RWPE2 (cell line): ENCODE data around the gene PPP1CC.

Source experiments
- ATAC-seq: fragments of 200-7000 bp; cut with Tn5 transposase; 3 replicates; pipeline ENCODE4 v1.9.1; 2021; ENCODE audit warnings: low read depth
- DNase-seq: peaks from one replicate; pipeline ENCODE4 v3.0.0-alpha.2; 2020; ENCODE audit warnings: low spot score
- H3K27ac ChIP-seq: fragments of 450-650 bp; 2 replicates; pipeline ENCODE4 v1.5.1; 2017; ENCODE audit warnings: mild to moderate bottlenecking; ENCODE audit not compliant: poor library complexity, severe bottlenecking
- H3K27me3 ChIP-seq: fragments of 250-450 bp; sonication (Bioruptor Pico); 2 replicates; pipeline ENCODE4 v1.5.1; 2021; ENCODE audit warnings: mild to moderate bottlenecking, moderate library complexity; ENCODE audit not compliant: insufficient read depth, poor library complexity, severe bottlenecking
- H3K36me3 ChIP-seq: fragments of 250-450 bp; sonication (Bioruptor Pico); 2 replicates; pipeline ENCODE4 v1.5.1; 2020; ENCODE audit warnings: low read depth, mild to moderate bottlenecking, moderate library complexity
- H3K4me1 ChIP-seq: fragments of 250-450 bp; sonication (Bioruptor Pico); 2 replicates; pipeline ENCODE4 v1.5.1; 2021; ENCODE audit warnings: mild to moderate bottlenecking, moderate library complexity; ENCODE audit not compliant: insufficient read depth, poor library complexity, severe bottlenecking
- H3K4me3 ChIP-seq: fragments of 250-450 bp; sonication (Bioruptor Pico); 2 replicates; pipeline ENCODE4 v1.5.1; 2021; ENCODE audit warnings: mild to moderate bottlenecking, moderate library complexity; ENCODE audit not compliant: severe bottlenecking
- H3K9me3 ChIP-seq: fragments of 250-450 bp; sonication (Bioruptor Pico); 2 replicates; pipeline ENCODE4 v1.5.1; 2021; ENCODE audit warnings: mild to moderate bottlenecking, moderate library complexity; ENCODE audit not compliant: severe bottlenecking
- TF ChIP-seq, protein P1 (sequence below): fragments of 450-650 bp; IDR thresholded peaks from one replicate; pipeline ENCODE4 v1.5.1; 2017; ENCODE audit warnings: mild to moderate bottlenecking, moderate library complexity; ENCODE audit not compliant: poor library complexity, severe bottlenecking

PPP1CC gene

DNA sequence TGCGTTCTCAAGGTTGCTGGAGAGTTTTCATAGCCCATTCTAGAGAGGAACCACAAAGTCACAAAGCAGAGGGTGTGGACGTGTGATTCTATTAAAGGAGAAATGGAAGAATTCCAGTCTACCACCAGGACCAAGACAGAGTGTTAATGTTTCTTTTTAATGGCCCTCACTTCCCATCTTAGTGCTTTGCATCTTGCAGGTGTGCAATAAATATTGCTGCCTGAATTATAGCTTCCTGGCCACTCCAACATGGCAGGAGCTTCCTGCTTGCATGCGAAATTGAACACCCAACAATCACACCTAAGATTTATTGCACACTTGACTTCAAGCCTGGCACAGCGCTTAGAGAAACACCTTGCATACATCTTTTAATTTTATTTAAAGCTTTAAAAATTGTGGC is 22.4 kb upstream of the PPP1CC start:
- DNase-seq (no peak), ATAC-seq (no peak)
- Histone ChIP-seq H3K27ac (no peak overlapping the region), H3K27me3 (no peaks in the 10 kb centered on the region), H3K4me3 (no peak overlapping the region), H3K9me3 (no peaks in the 10 kb centered on the region), H3K36me3 (no peaks in the 10 kb centered on the region), H3K4me1 (no peaks in the 10 kb centered on the region)
- TF ChIP-seq, protein P1, sequence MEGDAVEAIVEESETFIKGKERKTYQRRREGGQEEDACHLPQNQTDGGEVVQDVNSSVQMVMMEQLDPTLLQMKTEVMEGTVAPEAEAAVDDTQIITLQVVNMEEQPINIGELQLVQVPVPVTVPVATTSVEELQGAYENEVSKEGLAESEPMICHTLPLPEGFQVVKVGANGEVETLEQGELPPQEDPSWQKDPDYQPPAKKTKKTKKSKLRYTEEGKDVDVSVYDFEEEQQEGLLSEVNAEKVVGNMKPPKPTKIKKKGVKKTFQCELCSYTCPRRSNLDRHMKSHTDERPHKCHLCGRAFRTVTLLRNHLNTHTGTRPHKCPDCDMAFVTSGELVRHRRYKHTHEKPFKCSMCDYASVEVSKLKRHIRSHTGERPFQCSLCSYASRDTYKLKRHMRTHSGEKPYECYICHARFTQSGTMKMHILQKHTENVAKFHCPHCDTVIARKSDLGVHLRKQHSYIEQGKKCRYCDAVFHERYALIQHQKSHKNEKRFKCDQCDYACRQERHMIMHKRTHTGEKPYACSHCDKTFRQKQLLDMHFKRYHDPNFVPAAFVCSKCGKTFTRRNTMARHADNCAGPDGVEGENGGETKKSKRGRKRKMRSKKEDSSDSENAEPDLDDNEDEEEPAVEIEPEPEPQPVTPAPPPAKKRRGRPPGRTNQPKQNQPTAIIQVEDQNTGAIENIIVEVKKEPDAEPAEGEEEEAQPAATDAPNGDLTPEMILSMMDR: no peak

DNA sequence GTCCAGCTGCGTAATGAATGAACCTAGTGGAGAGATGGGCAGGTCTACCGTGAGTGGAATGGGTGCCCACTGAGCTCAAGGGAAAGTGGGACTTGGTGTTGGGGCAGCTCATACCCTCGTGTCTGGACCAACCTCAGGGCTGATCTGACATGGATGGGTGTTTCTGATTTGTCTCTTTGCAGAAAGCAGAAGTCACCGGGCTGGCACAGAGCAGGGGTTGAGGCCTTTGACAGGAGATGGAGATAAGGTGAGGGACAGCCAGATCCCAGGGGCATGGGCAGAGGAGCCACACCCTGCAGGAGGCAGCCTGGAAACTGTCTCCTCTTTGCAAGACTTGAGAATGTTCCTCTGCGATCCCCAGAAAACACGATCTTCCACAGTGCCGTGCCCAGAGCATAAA is 20.9 kb upstream of the PPP1CC start:
- DNase-seq (no peak), ATAC-seq (no peak)
- no peaks in the 10 kb centered on the region for H3K27me3 ChIP-seq
- no peaks in the 10 kb centered on the region for H3K36me3 ChIP-seq
- no peaks in the 10 kb centered on the region for H3K4me1 ChIP-seq
- no peak overlapping the region for H3K27ac ChIP-seq
- H3K4me3 ChIP-seq: no peak overlapping the region
- no peaks in the 10 kb centered on the region for H3K9me3 ChIP-seq
- TF ChIP-seq, protein P1: no peak

DNA sequence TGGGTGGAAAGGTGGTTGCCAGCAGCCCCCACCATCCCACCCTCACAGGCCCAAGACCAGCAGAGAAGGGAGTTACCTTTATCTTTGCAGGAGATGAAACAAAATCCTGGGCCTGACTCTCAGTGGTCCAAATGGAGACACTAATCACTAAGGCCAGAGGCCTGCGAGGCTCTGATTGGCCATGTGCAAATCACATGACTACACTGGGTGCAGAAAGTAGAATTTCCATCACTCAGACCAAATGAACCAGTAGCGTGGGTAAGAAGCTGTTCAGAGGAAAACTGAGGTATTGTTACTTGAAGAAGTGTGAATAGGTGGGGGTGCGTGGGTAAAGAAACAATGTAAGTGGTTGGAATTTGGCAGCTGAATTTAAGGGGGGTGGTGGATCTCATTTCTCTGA is 20.2 kb upstream of the PPP1CC start:
- TF ChIP-seq, protein P1: no peak

DNA sequence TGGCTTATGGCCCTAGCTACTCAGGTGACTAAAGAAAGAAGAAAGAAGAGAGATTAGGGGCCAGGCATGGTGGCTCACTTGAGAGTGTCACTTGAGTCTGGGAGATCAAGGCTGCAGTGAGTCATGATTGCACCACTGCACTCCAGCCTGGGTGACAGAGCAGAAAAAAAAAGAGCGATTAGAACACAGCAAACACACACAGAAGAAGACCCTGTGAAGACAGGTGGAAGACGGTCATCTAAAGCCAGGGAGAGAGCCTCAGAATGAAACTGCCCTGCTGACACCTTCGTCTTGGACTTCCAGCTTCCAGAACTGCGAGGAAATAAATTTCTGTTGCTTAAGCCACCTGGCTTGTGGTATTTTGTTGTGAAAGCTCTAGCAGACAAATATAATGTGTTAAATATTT is 17.5 kb upstream of the PPP1CC start:
- Histone ChIP-seq H3K27me3 (no peaks in the 10 kb centered on the region), H3K36me3 (no peaks in the 10 kb centered on the region), H3K4me1 (no peaks in the 10 kb centered on the region), H3K27ac (no peak overlapping the region), H3K9me3 (no peaks in the 10 kb centered on the region), H3K4me3 (no peak overlapping the region)
- TF ChIP-seq, protein P1: no peak
- DNase-seq (no peak), ATAC-seq (no peak)

More for the DNA sequence above, 20.2 kb upstream of the PPP1CC start:
- no peak for DNase-seq
- no peaks in the 10 kb centered on the region for H3K4me1 ChIP-seq
- no peak for ATAC-seq
- no peaks in the 10 kb centered on the region for H3K27me3 ChIP-seq
- no peaks in the 10 kb centered on the region for H3K36me3 ChIP-seq
- no peaks in the 10 kb centered on the region for H3K9me3 ChIP-seq
- H3K27ac ChIP-seq: no peak overlapping the region
- no peak overlapping the region for H3K4me3 ChIP-seq

DNA sequence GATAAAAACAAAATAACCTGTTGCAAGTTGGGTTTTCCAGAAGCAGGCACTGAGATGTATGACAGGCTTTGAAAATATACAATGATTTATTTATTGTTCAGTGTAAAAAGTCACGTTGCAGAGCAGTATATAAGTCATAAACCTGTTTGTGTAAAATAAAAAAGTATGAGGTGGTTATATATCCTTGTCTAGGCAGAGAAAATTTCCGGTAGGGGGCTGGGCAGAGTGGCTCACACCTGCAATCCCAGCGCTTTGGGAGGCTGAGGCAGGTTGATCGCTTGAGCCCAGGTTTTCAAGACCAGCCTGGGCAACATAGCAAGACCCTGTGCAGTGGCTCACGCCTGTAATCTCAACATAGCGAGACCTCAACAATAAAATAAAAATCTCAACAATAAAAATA is 16.2 kb upstream of the PPP1CC start:
- Histone ChIP-seq H3K27me3 (no peaks in the 10 kb centered on the region), H3K4me3 (no peak overlapping the region), H3K27ac (no peak overlapping the region), H3K9me3 (no peaks in the 10 kb centered on the region), H3K4me1 (no peaks in the 10 kb centered on the region), H3K36me3 (no peaks in the 10 kb centered on the region)
- no peak for DNase-seq
- TF ChIP-seq, protein P1: no peak
- no peak for ATAC-seq
